Neural cell (in vitro differentiated cells): Measurements from ENCODE around the gene PACRGL. TPM values are rescaled to one million over a fixed set of nuclear protein-coding genes. Genes with fewer than 3 reads are reported as not detected.

ENCODE experiments used
- H2AFZ ChIP-seq: fragments of 200-600, 300-800 bp; sonication (generic), shearing (Covaris generic); 2 replicates; pipeline ENCODE4 v1.6.0; 2014; ENCODE audit warnings: low read depth, mild to moderate bottlenecking, antibody characterized with exemption, low read length, moderate library complexity
- H3F3A ChIP-seq: fragments of 200-600 bp; shearing (Covaris generic); 2 replicates; pipeline ENCODE4 v1.6.1; 2016; ENCODE audit warnings: mild to moderate bottlenecking, moderate library complexity, mixed read lengths, antibody characterized with exemption, low read length; ENCODE audit not compliant: insufficient read depth, poor library complexity, severe bottlenecking
- H3K27ac ChIP-seq: fragments of 200-600, 300-800 bp; sonication (generic), shearing (Covaris generic); 2 replicates; pipeline ENCODE4 v1.5.1; 2014; ENCODE audit warnings: mild to moderate bottlenecking, low read length, moderate library complexity
- H3K27me3 ChIP-seq: fragments of 300-800, 200-600 bp; sonication (generic), shearing (Covaris generic); 2 replicates; pipeline ENCODE4 v1.6.0; 2014; ENCODE audit warnings: mild to moderate bottlenecking, low read depth, low read length, moderate library complexity; ENCODE audit not compliant: insufficient read depth
- H3K36me3 ChIP-seq: fragments of 300-800, 200-600 bp; sonication (generic), shearing (Covaris generic); 2 replicates; pipeline ENCODE4 v1.5.1; 2014; ENCODE audit warnings: mild to moderate bottlenecking, antibody characterized with exemption, low read length, moderate library complexity; ENCODE audit not compliant: insufficient read depth
- H3K4me2 ChIP-seq: fragments of 300-800, 200-600 bp; sonication (generic), shearing (Covaris generic); 2 replicates; pipeline ENCODE4 v1.6.0; 2014; ENCODE audit warnings: mild to moderate bottlenecking, low read length
- H3K4me3 ChIP-seq: fragments of 300-800, 200-600 bp; sonication (generic), shearing (Covaris generic); 2 replicates; pipeline ENCODE4 v1.5.1; 2014; ENCODE audit warnings: mild to moderate bottlenecking, low read length, moderate library complexity
- H3K79me2 ChIP-seq: fragments of 200-600 bp; shearing (Covaris generic); replicated peaks from 2 replicates; pipeline ENCODE4 v1.6.0; 2014; ENCODE audit warnings: mild to moderate bottlenecking, low read length, moderate library complexity; ENCODE audit not compliant: insufficient read depth
- H3K9ac ChIP-seq: fragments of 300-800, 200-600 bp; sonication (generic), shearing (Covaris generic); 2 replicates; pipeline ENCODE4 v1.6.1; 2016; ENCODE audit warnings: mild to moderate bottlenecking, low read length, mixed read lengths
- H3K9me2 ChIP-seq: fragments of 200-600 bp; shearing (Covaris generic); 2 replicates; pipeline ENCODE4 v1.6.1; 2016; ENCODE audit warnings: mild to moderate bottlenecking, low read length, mixed read lengths; ENCODE audit not compliant: insufficient read depth
- H3K9me3 ChIP-seq: fragments of 200-600, 300-800 bp; sonication (generic), shearing (Covaris generic); 2 replicates; pipeline ENCODE4 v1.6.1; 2016; ENCODE audit warnings: mild to moderate bottlenecking, mixed run types, low read length, moderate library complexity, mixed read lengths
- H4K20me1 ChIP-seq: fragments of 200-600 bp; shearing (Covaris generic); 2 replicates; pipeline ENCODE4 v1.6.1; 2016; ENCODE audit warnings: mild to moderate bottlenecking, mixed run types; ENCODE audit not compliant: insufficient read depth
- CTCF ChIP-seq: fragments of 450-650 bp; IDR thresholded peaks from 2 replicates; pipeline ENCODE4 v1.5.1; 2014; ENCODE audit warnings: antibody characterized with exemption, mild to moderate bottlenecking, moderate library complexity; ENCODE audit not compliant: poor library complexity, severe bottlenecking
- EP300 ChIP-seq: fragments of 450-650 bp; conservative IDR thresholded peaks from 2 replicates; pipeline ENCODE4 v1.6.1; 2014; ENCODE audit warnings: antibody characterized with exemption, mild to moderate bottlenecking, moderate library complexity; ENCODE audit not compliant: poor library complexity, severe bottlenecking
- EZH2 ChIP-seq: fragments of 200-600, 300-800 bp; shearing (Covaris generic), sonication (generic); IDR thresholded peaks from 2 replicates; pipeline ENCODE4 v1.6.1; 2014; ENCODE audit warnings: antibody characterized with exemption, low read length, borderline replicate concordance, mild to moderate bottlenecking; ENCODE audit not compliant: insufficient read depth, poor library complexity, severe bottlenecking
- MXI1 ChIP-seq: fragments of 450-650 bp; conservative IDR thresholded peaks from 2 replicates; pipeline ENCODE4 v1.6.1; 2014; ENCODE audit warnings: antibody characterized with exemption, mild to moderate bottlenecking; ENCODE audit not compliant: poor library complexity, severe bottlenecking
- POLR2AphosphoS5 ChIP-seq: IDR thresholded peaks from 2 replicates; pipeline ENCODE4 v1.6.1; 2012
- RAD21 ChIP-seq: fragments of 450-650 bp; conservative IDR thresholded peaks from 2 replicates; pipeline ENCODE4 v1.6.1; 2014; ENCODE audit warnings: antibody characterized with exemption, mild to moderate bottlenecking, moderate library complexity
- REST ChIP-seq: IDR thresholded peaks from 2 replicates; pipeline ENCODE4 v1.6.1; 2012; ENCODE audit warnings: borderline replicate concordance
- SMC3 ChIP-seq: fragments of 450-650 bp; conservative IDR thresholded peaks from 2 replicates; pipeline ENCODE4 v1.6.1; 2014; ENCODE audit warnings: antibody characterized with exemption, mild to moderate bottlenecking, moderate library complexity; ENCODE audit not compliant: poor library complexity
- TAF1 ChIP-seq: IDR thresholded peaks from 2 replicates; pipeline ENCODE4 v1.6.1; 2012; ENCODE audit warnings: low read depth
- polyA plus RNA-seq: library from polyadenylated mRNA; depleted of rRNA; stranded (reverse); fragments of >200 nt; gene quantifications from 2 replicates; pipeline ENCODE4 v1.2.3, GENCODE V29; 2014

PACRGL gene
- polyA plus RNA-seq, 1 donor from 2014 or later, result 41.9 TPM

- no peaks in the 10 kb centered on the region for H4K20me1 ChIP-seq
- H3F3A ChIP-seq, result no peaks in the 10 kb centered on the region
- no peak for TF ChIP-seq SMC3
- TF ChIP-seq EP300, result no peak
- TF ChIP-seq POLR2AphosphoS5, result no peak
- TF ChIP-seq EZH2, result no peak
- no peak for TF ChIP-seq RAD21
- no peak for TF ChIP-seq TAF1
- TF ChIP-seq MXI1, result no peak
- TF ChIP-seq CTCF, result no peak
- TF ChIP-seq REST, result no peak
- no peaks in the 10 kb centered on the region for H3K9me2 ChIP-seq
- H3K9ac ChIP-seq, result no peak overlapping the region
- H3K4me2 ChIP-seq, result no peak overlapping the region
- H3K27me3 ChIP-seq, result no peaks in the 10 kb centered on the region
- no peak overlapping the region for H3K4me3 ChIP-seq
- no peaks in the 10 kb centered on the region for H3K9me3 ChIP-seq
- H3K79me2 ChIP-seq, result no peaks in the 10 kb centered on the region
- H3K27ac ChIP-seq, result no peak overlapping the region
- H2AFZ ChIP-seq, result no peak overlapping the region
- H3K36me3 ChIP-seq, result peaks cover 11% of the 10 kb centered on the region
Measured at GRCh38 chr4:20723019-20723418, 22.8 kb downstream of the PACRGL start.

GRCh38 chr4:20723463-20723862 is 23.2 kb downstream of the PACRGL start:
- Histone ChIP-seq H3F3A (no peaks in the 10 kb centered on the region), H3K4me3 (no peak overlapping the region), H2AFZ (no peak overlapping the region), H3K27me3 (no peaks in the 10 kb centered on the region), H3K9me3 (no peaks in the 10 kb centered on the region), H3K9ac (no peak overlapping the region), H3K79me2 (no peaks in the 10 kb centered on the region), H4K20me1 (no peaks in the 10 kb centered on the region), H3K27ac (no peak overlapping the region), H3K4me2 (no peak overlapping the region), H3K36me3 (peaks cover 11% of the 10 kb centered on the region), H3K9me2 (no peaks in the 10 kb centered on the region)
- TF ChIP-seq MXI1 (no peak), EP300 (no peak), POLR2AphosphoS5 (no peak), REST (no peak), SMC3 (no peak), TAF1 (no peak)
